Measurements from ENCODE around the gene TMEM126A.

Gene TMEM126A

DNA sequence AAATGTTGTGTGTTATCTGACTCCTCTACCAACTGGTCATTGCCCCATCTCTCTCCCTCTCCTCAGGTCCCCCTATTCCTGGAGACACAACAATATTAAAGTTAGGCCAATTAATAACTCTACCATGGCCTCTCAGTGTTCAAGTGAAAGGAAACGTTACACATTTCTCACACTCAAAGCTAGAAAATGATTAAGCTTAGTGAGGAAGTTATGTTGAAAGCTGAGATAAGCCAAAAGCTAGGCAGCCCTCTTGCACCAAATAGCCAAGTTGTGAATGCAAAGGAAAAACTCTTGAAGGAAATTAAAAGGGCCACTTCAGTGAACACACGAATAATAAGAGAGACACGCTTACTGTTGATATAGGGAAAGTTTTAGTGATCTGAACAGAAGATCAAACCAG, 27.5 kb upstream of the TMEM126A start:
- H3K4me2 ChIP-seq (ENCODE audit: low read depth, low read length, poor library complexity, severe bottlenecking): no peak overlapping the region
- no peaks in the 10 kb centered on the region for H3K27me3 ChIP-seq (ENCODE audit: low read length)
- no peaks in the 10 kb centered on the region for H3F3A ChIP-seq (ENCODE audit: insufficient read depth)
- TF ChIP-seq, protein P1, sequence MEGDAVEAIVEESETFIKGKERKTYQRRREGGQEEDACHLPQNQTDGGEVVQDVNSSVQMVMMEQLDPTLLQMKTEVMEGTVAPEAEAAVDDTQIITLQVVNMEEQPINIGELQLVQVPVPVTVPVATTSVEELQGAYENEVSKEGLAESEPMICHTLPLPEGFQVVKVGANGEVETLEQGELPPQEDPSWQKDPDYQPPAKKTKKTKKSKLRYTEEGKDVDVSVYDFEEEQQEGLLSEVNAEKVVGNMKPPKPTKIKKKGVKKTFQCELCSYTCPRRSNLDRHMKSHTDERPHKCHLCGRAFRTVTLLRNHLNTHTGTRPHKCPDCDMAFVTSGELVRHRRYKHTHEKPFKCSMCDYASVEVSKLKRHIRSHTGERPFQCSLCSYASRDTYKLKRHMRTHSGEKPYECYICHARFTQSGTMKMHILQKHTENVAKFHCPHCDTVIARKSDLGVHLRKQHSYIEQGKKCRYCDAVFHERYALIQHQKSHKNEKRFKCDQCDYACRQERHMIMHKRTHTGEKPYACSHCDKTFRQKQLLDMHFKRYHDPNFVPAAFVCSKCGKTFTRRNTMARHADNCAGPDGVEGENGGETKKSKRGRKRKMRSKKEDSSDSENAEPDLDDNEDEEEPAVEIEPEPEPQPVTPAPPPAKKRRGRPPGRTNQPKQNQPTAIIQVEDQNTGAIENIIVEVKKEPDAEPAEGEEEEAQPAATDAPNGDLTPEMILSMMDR (IDR thresholded peaks at IDR 0.05; ENCODE audit: insufficient read depth, low read length, poor library complexity, severe bottlenecking): no peak
- TF ChIP-seq EZH2phosphoT487 (conservative IDR thresholded peaks at IDR 0.05; ENCODE audit: low read length): no peak
- H3K9me2 ChIP-seq (replicated peaks; ENCODE audit: insufficient read depth, low read length): no peaks in the 10 kb centered on the region
- H4K20me1 ChIP-seq (ENCODE audit: low read depth, low read length): no peaks in the 10 kb centered on the region
- H3K4me3 ChIP-seq (ENCODE audit: insufficient read depth, low read length, poor library complexity, severe bottlenecking): no peak overlapping the region
- no peak overlapping the region for H2AFZ ChIP-seq (ENCODE audit: low read depth, low read length, severe bottlenecking)
- no peaks in the 10 kb centered on the region for H3K79me2 ChIP-seq (ENCODE audit: insufficient read depth, low read length)
- H3K9me3 ChIP-seq (ENCODE audit: insufficient read depth, low read length): no peaks in the 10 kb centered on the region
- no peak overlapping the region for H3K9ac ChIP-seq (ENCODE audit: low read length)
- H3K36me3 ChIP-seq (ENCODE audit: low read length): no peaks in the 10 kb centered on the region
- no peak overlapping the region for H3K27ac ChIP-seq (ENCODE audit: low read depth, low read length)

DNA sequence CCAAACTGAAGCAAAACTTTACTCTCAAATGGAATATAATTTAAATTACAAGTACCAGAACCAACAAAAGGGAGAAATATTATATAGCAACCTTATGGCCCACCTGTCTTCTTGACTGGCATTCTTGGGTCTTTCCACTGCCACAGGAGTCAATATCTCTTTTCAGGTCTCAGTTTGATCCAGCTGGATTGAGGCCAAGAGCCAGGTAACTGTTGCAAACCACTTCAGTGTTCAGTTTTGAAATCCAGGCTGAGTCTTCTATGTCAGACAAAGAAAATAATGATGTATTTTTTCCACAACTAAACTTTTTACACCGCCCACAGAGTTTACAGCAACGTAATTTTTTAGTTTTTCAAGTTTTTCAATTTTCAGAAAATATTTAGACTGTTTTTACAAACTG, 21.3 kb upstream of the TMEM126A start:
- H3K27me3 ChIP-seq (ENCODE audit: low read length): no peaks in the 10 kb centered on the region
- peaks cover 31% of the 10 kb centered on the region for H3K79me2 ChIP-seq (ENCODE audit: insufficient read depth, low read length)
- H3K9me2 ChIP-seq (replicated peaks; ENCODE audit: insufficient read depth, low read length): no peaks in the 10 kb centered on the region
- H2AFZ ChIP-seq (ENCODE audit: low read depth, low read length, severe bottlenecking): no peak overlapping the region
- no peak overlapping the region for H3K27ac ChIP-seq (ENCODE audit: low read depth, low read length)
- peaks cover 11% of the 10 kb centered on the region; the same call in 1 of the 2 replicates for H3K36me3 ChIP-seq (ENCODE audit: low read length)
- H4K20me1 ChIP-seq (ENCODE audit: low read depth, low read length): no peaks in the 10 kb centered on the region
- H3K4me2 ChIP-seq (ENCODE audit: low read depth, low read length, poor library complexity, severe bottlenecking): no peak overlapping the region
- H3K9me3 ChIP-seq (ENCODE audit: insufficient read depth, low read length): no peaks in the 10 kb centered on the region
- no peak overlapping the region for H3K9ac ChIP-seq (ENCODE audit: low read length)
- TF ChIP-seq, protein P1 (IDR thresholded peaks at IDR 0.05; ENCODE audit: insufficient read depth, low read length, poor library complexity, severe bottlenecking): no peak
- no peak for TF ChIP-seq EZH2phosphoT487 (conservative IDR thresholded peaks at IDR 0.05; ENCODE audit: low read length)
- H3F3A ChIP-seq (ENCODE audit: insufficient read depth): no peaks in the 10 kb centered on the region
- H3K4me3 ChIP-seq (ENCODE audit: insufficient read depth, low read length, poor library complexity, severe bottlenecking): no peak overlapping the region

- Histone ChIP-seq H3K4me2 (ENCODE audit: low read depth, low read length, poor library complexity, severe bottlenecking) (peak within 1 kb of the TSS; percentile 91), H2AFZ (ENCODE audit: low read depth, low read length, severe bottlenecking) (peak within 1 kb of the TSS; percentile 93)
Measured at GRCh38 chr11:85627332-85627997, 20.3 kb upstream of the TMEM126A start, which contains the start of gene DLG2. TSS of gene DLG2 (minus strand) at chr11:85627344.

More at GRCh38 chr11:85627332-85627997, 20.3 kb upstream of the TMEM126A start, which contains the start of gene DLG2:
- TF ChIP-seq, protein P1 (IDR thresholded peaks at IDR 0.05; ENCODE audit: insufficient read depth, low read length, poor library complexity, severe bottlenecking): no peak
- no peak for TF ChIP-seq EZH2phosphoT487 (conservative IDR thresholded peaks at IDR 0.05; ENCODE audit: low read length)
- H3K36me3 ChIP-seq (ENCODE audit: low read length): peaks cover 17% of the 10 kb centered on the region; the same call in 1 of the 2 replicates
- peak within 1 kb of the TSS; percentile 72 for H3K9ac ChIP-seq (ENCODE audit: low read length)
- H3K79me2 ChIP-seq (ENCODE audit: insufficient read depth, low read length): peaks cover 39% of the 10 kb centered on the region
- H3K9me3 ChIP-seq (ENCODE audit: insufficient read depth, low read length): no peaks in the 10 kb centered on the region
- no peaks in the 10 kb centered on the region for H3K27me3 ChIP-seq (ENCODE audit: low read length)
- no peaks in the 10 kb centered on the region for H3F3A ChIP-seq (ENCODE audit: insufficient read depth)
- peak within 1 kb of the TSS; percentile 72 for H3K4me3 ChIP-seq (ENCODE audit: insufficient read depth, low read length, poor library complexity, severe bottlenecking)
- H3K9me2 ChIP-seq (replicated peaks; ENCODE audit: insufficient read depth, low read length): no peaks in the 10 kb centered on the region
- peak within 1 kb of the TSS; percentile 8; the same call in 1 of the 2 replicates for H3K27ac ChIP-seq (ENCODE audit: low read depth, low read length)
- H4K20me1 ChIP-seq (ENCODE audit: low read depth, low read length): no peaks in the 10 kb centered on the region

Measured in SU-DHL-6 (cell line).